ENCODE data around the gene ZNF296.
A peak's percentile ranks its signal among the peaks of the same experiment; 100 is the strongest.

GRCh38 chr19:45046355-45046754 is 29.9 kb downstream of the ZNF296 start:
- TF ChIP-seq ZNF83 (CRISPR knock-in tag; IDR thresholded peaks at IDR 0.05; ENCODE audit: borderline replicate concordance) (no peak), U2AF1 (optimal IDR thresholded peaks at IDR 0.05; ENCODE audit: low read depth, low read length) (no peak), HIVEP1 (CRISPR knock-in tag; IDR thresholded peaks at IDR 0.05) (0 out of 2 replicates have a peak, but pooled peaks have one; percentile 26), POLR2A (IDR thresholded peaks at IDR 0.05; ENCODE audit: insufficient read depth in 1 of 2, low read depth in 2 of 2, low read length in 2 of 2) (no peak)
